ENCODE data around the gene CARD16.
"Not testable (repeated sequence)": the region's sequence is repeated elsewhere in the genome, so short reads cannot be mapped to it uniquely, and the experiment has no call there.

CARD16 gene

DNA sequence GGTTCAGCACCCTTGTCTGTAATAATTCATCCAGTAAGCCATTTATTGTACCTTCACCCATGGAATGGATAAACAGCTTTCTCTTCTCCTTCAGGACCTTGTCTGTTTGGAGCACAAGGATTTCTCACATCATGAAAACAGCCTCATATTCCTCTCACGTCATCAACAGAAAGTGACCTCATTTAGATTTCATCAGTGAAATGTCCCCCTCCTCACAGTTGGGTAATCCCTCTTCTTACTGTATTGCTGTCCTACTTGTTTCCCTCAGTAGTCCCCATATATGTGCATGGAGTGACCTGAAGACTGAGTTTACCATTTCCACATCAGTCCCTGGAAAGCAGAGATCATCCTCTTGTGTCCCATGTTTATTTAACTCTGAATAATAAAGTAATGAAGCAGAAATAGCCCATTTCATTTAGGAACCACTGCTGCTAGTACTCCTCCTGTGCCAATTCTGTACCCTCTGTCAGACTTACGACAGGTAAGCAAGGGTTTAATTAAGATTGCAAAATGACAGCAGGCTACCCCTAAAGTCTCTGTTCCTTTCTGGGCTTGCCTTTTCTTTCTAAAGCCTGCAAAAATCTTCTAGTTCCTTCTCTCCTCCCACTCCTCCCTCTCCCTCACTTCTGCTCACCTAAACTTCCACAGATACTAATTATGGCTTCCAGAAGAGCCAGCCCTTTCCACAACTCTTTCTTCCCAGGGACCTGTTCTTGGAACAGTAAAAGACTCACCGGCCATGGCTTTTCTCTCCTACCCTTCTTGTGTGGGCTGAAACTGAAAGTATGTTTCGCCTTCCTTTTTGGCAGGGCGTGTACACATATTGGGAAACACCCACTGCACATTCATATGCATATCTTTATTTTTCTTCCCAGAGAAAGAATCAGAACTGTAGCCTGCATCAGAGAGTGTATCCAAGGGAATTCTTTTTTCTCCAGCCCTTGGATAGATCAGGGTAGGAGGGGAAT, at the start of gene CARD16:
Gene CARD16 (minus strand): TSS at position 779 of the 968 bp plus-strand sequence. CDS start 38 bp downstream, at position 741.
- not testable (repeated sequence) for DNase-seq

DNA sequence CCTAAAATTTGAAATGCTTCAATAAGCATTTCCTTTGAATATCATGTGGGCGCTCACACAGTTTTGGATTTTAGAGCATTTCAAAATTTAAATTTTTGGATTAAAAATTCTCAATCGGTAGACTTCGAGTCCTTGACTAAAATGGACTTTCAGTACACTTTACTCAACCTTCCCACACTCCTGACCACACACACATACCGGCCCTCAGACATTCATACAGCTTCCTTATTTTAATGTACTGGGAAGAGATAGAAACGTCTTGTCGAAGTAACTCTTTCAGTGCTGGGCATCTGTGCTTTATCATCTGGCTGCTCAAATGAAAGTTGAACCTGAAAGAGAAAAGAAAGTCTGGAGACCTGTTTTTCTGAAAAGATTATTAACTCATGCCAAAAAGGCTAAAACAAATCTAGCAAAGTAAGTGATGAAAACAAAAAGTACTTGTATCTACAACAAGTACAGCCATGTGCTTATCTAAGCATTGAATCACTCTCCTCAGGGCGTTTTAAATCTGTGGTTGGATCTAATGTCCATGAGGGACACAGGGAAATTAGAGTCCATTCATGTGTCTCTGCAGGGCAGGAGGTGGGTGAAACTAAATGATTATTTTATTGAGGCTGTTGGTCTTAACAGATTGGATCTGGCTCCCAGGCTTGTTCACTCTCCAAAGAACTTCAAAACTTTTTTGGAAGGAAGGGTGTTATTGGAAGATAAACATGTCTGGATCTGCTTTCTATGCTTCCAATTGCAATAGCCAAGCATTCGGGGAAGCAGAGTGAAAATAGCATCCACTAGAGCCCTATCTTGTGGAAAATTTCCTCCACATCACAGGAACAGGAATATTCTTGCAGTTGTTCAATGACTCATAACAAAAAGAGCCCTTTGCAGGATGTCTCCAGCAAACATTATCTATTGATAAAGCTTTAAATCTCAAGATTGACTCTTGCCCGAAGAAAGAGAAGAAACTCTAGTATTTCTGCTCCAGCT, 47.4 kb upstream of the CARD16 start:
- no peak for DNase-seq

DNA sequence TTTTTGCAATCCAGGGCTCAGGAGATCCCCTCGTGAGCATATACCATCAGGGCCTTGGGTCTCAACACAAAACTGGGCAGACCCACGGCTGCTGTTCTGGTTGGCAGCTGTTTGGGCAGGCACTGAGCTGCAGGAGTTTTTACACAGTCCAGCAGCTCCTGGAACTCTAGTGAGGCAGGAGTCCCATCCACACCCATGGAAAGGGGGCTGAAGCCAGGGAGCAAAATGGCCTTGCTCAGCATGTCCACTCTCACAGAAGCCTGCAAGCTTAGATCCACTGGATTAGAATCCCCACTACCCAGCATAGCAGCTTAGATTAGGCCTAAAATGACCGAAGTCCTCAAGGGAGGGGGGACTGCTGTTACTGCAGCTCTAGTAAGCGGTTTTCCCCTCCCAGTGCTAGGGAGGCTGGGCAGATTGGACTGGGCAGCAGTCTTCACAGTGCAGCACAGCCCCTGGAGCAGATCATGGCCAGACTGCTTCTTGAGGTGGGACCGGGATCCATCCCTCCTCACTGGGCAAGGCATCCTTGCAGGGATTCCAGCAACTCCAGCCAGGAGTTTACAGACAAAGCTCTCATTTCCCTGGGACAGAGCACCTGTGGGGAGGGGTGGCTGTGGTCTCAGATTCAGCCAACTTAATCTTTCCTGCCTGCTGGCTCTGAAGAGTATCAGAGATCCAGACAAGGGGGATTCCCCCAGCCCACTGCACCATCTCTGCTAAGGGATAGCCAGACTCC, 36.4 kb upstream of the CARD16 start:
- no peak for DNase-seq

DNA sequence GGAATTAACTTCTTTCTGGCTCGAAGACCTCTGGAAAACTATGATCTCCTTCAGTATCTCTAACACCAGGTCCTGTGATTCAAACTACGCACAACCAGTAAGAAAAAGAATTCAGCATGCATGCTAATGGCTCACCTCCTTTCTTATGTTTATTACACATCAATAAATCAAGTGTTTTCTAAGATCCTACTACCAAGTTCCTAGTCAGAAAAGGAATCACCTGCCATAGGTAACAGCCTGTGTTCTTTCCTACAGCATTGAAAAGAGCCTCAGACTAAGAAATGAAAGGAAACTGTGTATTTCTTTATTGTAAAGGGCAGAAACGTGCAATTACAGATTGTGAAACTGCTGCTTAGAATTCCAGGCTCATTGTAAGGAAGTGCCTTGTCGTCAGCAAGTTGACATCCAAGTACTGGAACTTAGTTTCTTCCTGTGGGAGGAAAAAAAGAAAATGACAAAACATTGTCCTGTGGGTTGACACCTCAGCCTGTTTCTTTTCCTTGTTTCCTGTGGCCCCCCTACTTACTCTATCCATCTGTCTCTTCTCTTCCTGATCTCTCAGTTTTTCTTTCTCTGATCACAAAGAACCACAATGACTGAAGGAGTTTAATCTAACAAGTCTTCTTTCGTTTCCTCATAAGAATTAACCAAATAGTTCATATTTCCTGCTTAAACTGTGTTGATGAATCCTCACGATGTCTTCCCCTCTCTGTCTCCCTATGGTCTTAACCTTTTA, 35.2 kb upstream of the CARD16 start:
- DNase-seq: not testable (repeated sequence)

DNA sequence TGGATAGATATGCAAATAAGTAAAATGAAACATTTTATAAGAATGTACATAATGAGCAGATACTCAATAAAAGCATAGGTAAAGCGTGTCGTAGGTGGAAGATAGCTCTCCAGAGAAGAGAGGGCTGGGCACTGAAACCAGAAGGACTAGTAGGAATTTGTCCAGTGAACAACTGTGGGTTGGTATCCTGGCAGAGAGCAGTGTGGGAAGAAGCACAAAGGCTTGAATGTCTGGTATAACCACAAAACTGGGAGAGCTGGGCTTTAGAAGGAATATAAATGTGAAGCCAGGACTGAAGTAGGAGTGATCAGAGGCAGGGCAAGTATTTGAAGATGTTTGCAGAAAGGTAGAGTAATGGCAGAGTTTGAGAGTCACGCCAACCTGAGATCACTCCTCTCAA, 33.1 kb upstream of the CARD16 start:
- no peak for DNase-seq

DNA sequence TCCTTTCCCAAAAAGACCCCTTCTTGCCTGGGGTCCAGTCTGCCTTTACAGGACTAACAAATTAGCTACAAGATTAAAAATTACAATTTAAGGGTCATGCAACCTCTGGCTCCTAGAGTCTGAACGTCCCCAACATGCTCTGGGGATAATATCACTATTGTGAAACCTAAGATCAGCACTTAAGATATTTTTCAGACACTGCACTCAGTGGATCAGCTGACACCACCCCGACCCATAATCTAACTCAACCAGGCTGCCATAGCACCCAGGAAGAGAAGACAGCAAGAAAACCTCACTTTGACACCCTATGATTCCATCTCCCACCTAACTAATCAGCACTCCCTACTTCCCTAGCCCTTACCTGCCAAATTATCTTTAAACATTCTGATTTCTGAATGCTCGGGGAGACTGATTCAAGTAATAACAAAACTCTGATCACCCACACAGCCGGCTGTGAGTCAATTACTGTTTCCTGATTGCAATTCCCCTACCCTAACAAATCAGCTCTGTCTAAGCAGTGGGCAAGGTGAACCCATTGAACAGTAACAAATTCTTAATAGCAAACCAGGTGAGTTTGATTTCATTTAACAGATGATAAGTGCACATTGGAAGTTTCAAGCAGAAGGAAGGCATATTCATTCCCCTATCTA, 32.1 kb upstream of the CARD16 start:
- not testable (repeated sequence) for DNase-seq

DNA sequence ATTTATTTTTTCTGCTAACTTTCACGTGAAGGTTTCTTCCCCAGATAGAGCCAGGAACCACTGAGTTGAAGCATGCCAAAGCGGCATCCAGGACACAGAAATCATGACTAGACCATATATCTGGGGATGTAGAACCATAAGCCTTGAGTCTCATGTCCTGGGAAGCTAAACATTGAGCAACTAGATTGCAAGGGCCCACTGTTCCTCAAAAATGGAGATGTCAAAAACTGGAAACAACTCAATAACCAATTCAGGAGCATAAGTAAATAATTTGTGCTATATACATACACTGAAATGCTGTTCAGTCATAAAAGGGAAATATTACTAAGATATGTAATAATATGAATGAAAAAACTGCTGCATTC, 29.0 kb upstream of the CARD16 start:
- no peak for DNase-seq

DNA sequence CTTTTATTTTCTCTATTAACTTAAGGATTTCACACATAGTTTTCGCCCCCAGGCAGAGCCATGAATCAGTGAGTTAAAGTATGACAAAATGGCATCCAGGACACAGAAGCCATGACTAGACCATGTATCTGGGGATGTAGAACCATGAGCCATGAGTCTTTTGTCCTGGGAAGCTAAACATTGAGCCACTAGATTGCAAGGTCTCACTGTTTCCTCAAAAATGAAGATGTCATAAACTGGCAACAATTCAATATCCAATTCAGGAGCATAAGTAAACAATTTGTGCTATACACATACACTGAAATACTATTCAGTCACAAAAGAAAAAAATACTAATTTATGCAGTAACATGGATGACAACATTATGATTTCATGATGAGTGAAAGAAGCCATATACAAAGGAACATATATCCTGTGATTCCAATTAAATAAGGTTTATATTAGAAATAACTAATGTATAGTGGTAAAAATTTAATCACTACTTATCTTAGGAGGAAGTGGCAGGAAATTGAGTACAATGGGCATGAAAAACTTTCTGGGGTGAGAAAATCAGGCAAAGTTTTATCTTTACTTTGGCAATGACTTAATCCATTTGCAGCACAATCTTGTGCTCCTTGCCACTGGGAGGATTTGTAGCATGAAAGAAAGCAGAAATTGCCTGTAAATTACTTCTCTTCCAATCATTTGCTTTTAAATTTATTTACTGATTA, 28.5 kb upstream of the CARD16 start:
- no peak for DNase-seq

DNA sequence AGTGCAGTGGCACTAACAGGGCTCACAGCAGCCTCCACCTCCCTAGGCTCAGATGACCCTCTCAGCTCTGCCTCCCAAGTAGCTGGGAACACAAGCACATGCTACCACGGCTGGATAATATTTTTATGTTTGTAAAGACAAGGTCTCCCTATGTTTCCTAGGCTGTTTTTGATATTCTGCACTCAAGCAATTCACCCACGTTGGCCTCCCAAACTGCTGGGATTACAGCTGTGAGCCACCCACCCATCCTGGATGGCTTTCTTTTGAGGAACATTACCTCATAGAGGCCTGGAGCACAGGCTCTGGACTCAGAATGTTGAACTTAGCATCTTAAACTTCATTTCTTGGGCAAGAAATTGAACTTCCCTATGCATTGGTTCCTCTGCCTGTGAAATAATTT, 26.9 kb upstream of the CARD16 start:
- not testable (repeated sequence) for DNase-seq

DNA sequence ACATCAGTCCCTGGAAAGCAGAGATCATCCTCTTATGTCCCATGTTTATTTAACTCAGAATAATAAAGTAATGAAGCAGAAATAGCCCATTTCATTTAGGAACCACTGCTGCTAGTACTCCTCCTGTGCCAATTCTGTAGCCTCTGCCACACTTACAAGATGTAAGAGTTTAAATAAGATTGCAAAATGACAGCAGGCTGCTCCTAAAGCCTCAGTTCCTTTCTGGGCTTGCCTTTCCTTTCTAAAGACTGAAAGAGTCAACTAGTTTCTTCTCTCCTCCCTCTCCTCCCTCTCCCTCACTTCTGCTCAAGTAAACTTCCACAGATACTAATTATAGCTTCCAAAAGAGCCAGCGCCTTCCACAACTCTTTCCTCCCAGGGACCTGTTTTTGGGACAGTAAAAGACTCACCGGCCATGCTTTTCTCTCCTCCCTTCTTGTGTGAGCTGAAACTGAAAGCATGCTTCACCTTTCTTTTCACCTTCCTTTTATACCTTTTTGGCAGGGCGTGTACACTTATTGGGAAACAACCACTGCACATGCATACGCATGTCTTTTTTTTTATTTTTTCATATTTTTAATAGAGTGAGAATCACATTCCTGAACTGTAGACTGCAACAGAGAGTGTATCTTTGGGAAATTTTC, 26.1 kb upstream of the CARD16 start:
- DNase-seq: no peak

DNA sequence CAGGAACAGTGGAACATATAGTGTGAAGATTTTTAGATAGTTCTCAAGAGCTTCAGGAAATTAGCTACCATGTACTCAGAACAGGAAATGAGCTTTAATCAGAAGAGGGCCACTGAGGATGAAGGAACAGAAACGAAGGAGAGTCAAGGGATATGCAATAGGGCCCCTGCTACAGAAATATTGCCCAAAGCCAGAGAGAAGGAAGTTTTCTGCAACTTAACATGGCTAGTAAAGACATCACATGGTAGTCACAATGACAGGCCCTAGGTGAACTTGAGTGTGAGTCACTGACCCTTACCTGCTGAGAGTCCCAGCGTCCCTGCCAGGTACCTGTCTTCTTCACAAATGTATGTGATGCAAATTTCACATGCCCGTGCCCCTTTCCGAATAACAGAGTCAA, 25.2 kb upstream of the CARD16 start:
- no peak for DNase-seq

DNA sequence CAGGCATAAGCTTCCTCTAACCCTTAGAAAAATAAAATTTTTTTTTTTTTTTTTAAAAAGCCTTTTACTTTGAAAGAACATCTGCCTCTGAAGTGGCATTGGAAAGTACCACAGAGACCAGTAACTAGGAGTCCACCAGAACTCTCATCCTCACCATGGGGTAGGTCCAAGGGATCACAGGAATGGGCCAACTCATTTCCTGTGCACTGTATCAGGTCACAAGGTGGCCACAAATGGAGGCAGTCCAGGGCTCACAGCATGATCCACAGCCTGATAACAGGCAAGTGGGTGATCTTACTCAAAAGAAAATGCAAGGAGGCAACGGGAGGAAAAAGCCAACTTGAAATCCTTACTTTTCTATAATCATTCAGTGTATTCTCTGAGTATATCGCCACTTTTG, 24.6 kb upstream of the CARD16 start:
- DNase-seq: not testable (repeated sequence)

DNA sequence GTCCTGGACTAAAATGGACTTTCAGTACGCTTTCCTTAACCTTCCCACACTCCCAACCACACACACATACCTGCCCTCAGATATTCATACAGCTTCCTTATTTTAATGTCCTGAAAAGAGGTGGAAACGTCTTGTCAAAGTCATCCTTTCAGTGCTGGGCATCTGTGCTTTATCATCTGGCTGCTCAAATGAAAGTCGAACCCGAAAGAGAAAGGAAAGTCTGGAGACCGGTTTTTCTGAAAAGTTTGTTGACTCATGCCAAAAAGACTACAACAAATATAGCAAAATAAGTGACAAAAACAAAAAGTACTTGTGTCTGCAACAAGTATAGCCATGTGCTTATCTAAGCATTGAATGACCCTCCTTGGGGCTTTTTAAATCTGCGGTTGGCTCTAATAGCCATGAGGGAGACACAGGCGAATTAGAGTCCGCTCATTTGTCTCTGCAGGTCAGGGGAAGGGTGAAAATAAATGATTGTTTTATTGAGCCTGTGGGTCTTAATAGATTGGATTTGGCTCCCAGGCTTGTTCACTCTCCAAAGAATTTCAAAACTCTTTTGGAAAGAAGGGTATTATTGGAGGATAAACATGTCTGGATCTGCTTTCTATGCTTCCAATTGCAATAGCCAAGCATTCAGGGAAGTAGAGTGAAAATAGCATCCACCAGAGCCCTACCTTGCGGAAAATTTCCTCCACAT, 18.3 kb upstream of the CARD16 start:
- not testable (repeated sequence) for DNase-seq

DNA sequence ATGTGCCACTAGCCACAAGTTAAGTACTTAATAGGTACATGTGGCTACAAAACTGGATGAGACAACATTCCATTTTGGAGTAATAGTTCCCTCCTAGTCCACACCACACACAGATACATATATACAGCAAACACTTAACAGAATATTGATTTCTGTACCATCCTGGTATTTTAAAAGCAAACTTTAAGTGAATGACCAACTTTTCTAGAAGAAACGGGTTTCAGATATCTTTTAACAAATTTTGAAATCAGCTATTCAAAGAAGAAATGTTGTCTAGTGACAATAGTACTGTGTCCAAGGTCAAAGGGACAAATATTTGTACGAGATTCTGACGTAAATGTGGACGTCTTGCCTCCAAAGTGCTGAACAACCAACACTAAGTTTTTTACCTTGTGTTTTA, 12.3 kb upstream of the CARD16 start:
- no peak for DNase-seq

DNA sequence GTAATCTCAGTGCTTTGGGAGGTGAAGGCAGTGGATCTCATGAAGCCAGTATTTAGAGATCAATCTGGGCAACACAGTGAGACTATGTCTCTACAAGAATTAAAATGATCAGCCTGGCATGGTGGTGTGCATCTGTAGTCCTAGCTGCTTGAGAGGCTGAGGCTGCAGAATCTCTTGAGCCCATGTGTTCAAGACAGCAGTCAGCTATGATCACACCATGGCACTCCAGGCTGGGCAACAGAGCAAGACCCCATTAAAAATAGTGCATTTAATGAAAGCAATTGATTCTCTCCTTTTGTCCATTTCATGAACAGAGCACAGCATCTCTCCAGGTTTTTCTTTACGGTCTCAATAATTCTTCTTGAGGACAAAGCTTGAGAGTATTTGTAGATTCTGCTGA, 11.3 kb upstream of the CARD16 start:
- DNase-seq: no peak

DNA sequence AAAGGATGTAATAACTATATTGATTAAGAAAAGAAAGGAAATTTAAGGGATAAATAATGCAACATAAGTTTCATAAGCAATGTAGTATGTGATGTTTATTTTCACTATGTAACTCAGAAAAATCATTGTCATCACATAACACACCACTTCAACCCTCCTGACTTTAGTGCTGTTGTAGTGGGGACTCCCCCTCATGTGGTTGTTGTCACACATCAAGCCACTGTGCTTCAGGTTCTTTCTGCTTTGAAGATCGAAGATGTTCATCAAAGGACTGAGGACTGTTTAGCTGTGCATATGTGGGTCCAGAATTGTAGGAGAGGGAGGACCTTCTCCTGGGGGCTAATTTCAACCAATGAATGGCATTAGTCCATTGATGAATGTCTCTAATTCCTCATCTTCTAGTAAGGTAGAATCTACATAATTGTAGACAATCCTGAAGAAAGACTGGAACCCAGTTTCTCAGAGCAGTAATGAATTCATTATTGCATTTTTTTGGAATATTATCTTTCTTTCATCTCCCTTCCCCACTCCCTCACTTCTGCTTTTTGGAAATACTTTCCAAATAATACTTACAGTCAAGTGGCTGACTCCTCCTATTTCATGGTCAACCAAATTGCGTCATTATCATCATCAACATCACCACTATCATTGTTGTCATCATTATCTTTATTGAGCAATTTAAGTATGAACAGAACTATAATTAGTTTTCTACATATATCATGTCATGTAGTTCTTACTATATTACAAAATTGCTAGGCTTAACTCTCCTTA, 9.8 kb upstream of the CARD16 start:
- no peak for DNase-seq

DNA sequence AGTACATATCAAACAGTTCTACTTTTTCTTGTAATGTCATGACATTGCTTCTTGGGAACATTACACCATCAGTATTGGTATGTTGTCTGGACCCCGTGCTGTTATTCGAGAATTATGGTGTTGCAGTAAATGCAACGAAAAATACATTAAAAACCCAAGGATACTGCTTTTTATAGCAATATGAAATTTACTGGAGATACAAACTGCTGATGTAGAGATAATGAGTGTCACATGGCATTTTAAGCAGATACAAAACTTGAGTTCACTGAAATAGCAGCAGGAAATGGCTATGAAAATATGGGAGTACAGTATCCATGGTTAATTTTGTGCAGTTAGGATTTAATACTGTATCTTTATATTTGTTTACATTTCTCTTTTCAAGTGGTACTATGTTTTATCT, 7.4 kb upstream of the CARD16 start:
- DNase-seq: no peak

DNA sequence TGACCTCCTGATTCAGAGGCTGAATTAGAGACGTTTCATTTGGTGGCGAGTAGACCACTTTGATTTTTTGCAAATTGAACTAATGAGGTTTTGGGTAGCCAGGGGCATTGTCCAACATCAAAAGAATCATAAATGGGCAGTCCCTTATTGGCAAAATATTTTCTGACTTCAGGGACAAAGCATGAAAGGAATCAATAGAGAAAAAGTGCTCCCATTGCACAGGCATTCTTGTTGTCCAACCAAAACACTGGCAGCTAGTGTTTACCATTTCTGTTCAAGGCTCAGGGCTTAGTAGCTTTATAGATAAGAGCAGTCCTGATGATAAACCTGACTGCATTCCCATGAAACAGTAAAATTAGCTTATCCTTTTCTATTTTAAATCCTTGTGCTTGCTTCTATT, 6.4 kb upstream of the CARD16 start:
- DNase-seq: no peak

DNA sequence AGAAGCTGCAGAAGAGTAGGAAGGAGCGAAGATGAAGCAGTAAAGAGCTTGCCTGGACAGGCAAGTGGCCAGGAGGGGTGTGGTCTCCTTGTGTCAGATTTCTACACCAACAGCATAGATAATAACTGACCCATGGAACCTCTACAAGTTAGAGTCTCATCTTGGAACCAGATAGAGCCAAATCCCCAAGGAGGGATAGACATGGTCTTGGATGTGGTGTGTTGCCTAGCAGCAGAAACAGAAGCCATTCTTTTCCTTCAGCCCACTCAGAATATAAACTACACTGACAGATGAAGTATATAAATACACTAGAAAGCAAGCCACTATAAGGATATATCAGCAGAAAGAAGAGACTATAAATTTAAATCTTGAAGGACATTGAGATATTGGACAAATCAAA, 4.3 kb upstream of the CARD16 start:
- DNase-seq: no peak
